ENCODE data around the gene UBE2H. TPM values are rescaled to one million over a fixed set of nuclear protein-coding genes. Genes with fewer than 3 reads are reported as not detected.
"Not testable (repeated sequence)": the region's sequence is repeated elsewhere in the genome, so short reads cannot be mapped to it uniquely, and the experiment has no call there.

The UBE2H gene
- total RNA-seq, 2 experiments from 2014 or later: 35.6 to 42.1 TPM

GRCh38 chr7:129913428-129913827 lies 39.3 kb downstream of the UBE2H start:
- ATAC-seq (ENCODE audit: low read depth) (no peak), DNase-seq (no peak)
- H3K27ac Mint-ChIP-seq: no peak overlapping the region
- H3K27me3 Mint-ChIP-seq: peaks cover 2% of the 10 kb centered on the region
- H3K4me3 Mint-ChIP-seq: no peak overlapping the region
- H3K4me1 Mint-ChIP-seq: peaks cover 13% of the 10 kb centered on the region
- H3K36me3 Mint-ChIP-seq: peaks cover 31% of the 10 kb centered on the region
- POLR2A ChIA-PET: no interaction called here
- peaks cover 2% of the 10 kb centered on the region for H3K9me3 Mint-ChIP-seq

GRCh38 chr7:129911790-129912189 lies 41.0 kb downstream of the UBE2H start:
- no peak overlapping the region for H3K27ac Mint-ChIP-seq
- peaks cover 24% of the 10 kb centered on the region for H3K4me1 Mint-ChIP-seq
- ATAC-seq (ENCODE audit: low read depth) (no peak), DNase-seq (no peak)
- H3K36me3 Mint-ChIP-seq: peaks cover 42% of the 10 kb centered on the region
- peaks cover 2% of the 10 kb centered on the region for H3K27me3 Mint-ChIP-seq
- H3K9me3 Mint-ChIP-seq: peaks cover 6% of the 10 kb centered on the region
- POLR2A ChIA-PET: no interaction called here
- no peak overlapping the region for H3K4me3 Mint-ChIP-seq

GRCh38 chr7:129909669-129910068 lies 43.1 kb downstream of the UBE2H start:
- Mint-ChIP-seq H3K36me3 (peaks cover 54% of the 10 kb centered on the region), H3K27ac (no peak overlapping the region), H3K4me3 (no peak overlapping the region), H3K27me3 (peaks cover 2% of the 10 kb centered on the region), H3K4me1 (peaks cover 24% of the 10 kb centered on the region), H3K9me3 (peaks cover 15% of the 10 kb centered on the region)
- POLR2A ChIA-PET: no interaction called here
- ATAC-seq (ENCODE audit: low read depth) (no peak), DNase-seq (no peak)

GRCh38 chr7:129908181-129908580 lies 44.6 kb downstream of the UBE2H start:
- H3K9me3 Mint-ChIP-seq: peaks cover 15% of the 10 kb centered on the region
- DNase-seq: no peak
- H3K4me1 Mint-ChIP-seq: peaks cover 19% of the 10 kb centered on the region
- POLR2A ChIA-PET: no interaction called here
- H3K4me3 Mint-ChIP-seq: no peak overlapping the region
- peaks cover 2% of the 10 kb centered on the region for H3K27me3 Mint-ChIP-seq
- ATAC-seq (ENCODE audit: low read depth): no peak
- no peak overlapping the region for H3K27ac Mint-ChIP-seq
- H3K36me3 Mint-ChIP-seq: peaks cover 58% of the 10 kb centered on the region

GRCh38 chr7:129907122-129907736 lies 45.5 kb downstream of the UBE2H start:
- no peak overlapping the region for H3K27ac Mint-ChIP-seq
- peak overlapping the region; percentile 27 for H3K4me3 Mint-ChIP-seq
- peaks cover 19% of the 10 kb centered on the region for H3K4me1 Mint-ChIP-seq
- no peak for ATAC-seq (ENCODE audit: low read depth)
- peaks cover 2% of the 10 kb centered on the region for H3K27me3 Mint-ChIP-seq
- DNase-seq: no peak
- POLR2A ChIA-PET: interaction anchor here (1.2 kb wide), 1 partner anchor 8 kb away, joined by 4 read pairs; no protein-coding TSS in a partner anchor
- H3K36me3 Mint-ChIP-seq: peaks cover 58% of the 10 kb centered on the region
- H3K9me3 Mint-ChIP-seq: peaks cover 15% of the 10 kb centered on the region

GRCh38 chr7:129906700-129907099 lies 46.1 kb downstream of the UBE2H start:
- DNase-seq (no peak), ATAC-seq (ENCODE audit: low read depth) (no peak)
- peak overlapping the region; percentile 27 for H3K4me3 Mint-ChIP-seq
- POLR2A ChIA-PET: interaction anchor here (1.2 kb wide), 1 partner anchor 8 kb away, joined by 4 read pairs; no protein-coding TSS in a partner anchor
- peaks cover 56% of the 10 kb centered on the region for H3K36me3 Mint-ChIP-seq
- H3K27ac Mint-ChIP-seq: peak overlapping the region; percentile 15
- H3K4me1 Mint-ChIP-seq: peaks cover 19% of the 10 kb centered on the region
- H3K9me3 Mint-ChIP-seq: peaks cover 15% of the 10 kb centered on the region
- H3K27me3 Mint-ChIP-seq: peaks cover 2% of the 10 kb centered on the region

- Mint-ChIP-seq H3K27ac (no peak overlapping the region), H3K4me1 (peaks cover 22% of the 10 kb centered on the region), H3K36me3 (peaks cover 42% of the 10 kb centered on the region), H3K27me3 (no peaks in the 10 kb centered on the region), H3K4me3 (no peak overlapping the region), H3K9me3 (peaks cover 13% of the 10 kb centered on the region)
- ATAC-seq (ENCODE audit: low read depth) (no peak), DNase-seq (no peak)
- POLR2A ChIA-PET: no interaction called here
Observed at GRCh38 chr7:129903935-129904334, 48.8 kb downstream of the UBE2H start.

- Mint-ChIP-seq H3K9me3 (peaks cover 12% of the 10 kb centered on the region), H3K4me1 (peaks cover 20% of the 10 kb centered on the region), H3K36me3 (peaks cover 38% of the 10 kb centered on the region)
Observed at GRCh38 chr7:129902788-129903422, 49.9 kb downstream of the UBE2H start.

GRCh38 chr7:129898502-129899160 lies 54.1 kb downstream of the UBE2H start:
- POLR2A ChIA-PET: no interaction called here

More at GRCh38 chr7:129902788-129903422, 49.9 kb downstream of the UBE2H start:
- no peak for DNase-seq
- POLR2A ChIA-PET: no interaction called here
- Mint-ChIP-seq H3K4me3 (no peak overlapping the region), H3K27ac (no peak overlapping the region), H3K27me3 (no peaks in the 10 kb centered on the region)
- ATAC-seq (ENCODE audit: low read depth): no peak

GRCh38 chr7:129898007-129898406 lies 54.8 kb downstream of the UBE2H start:
- no peak for ATAC-seq (ENCODE audit: low read depth)
- Mint-ChIP-seq H3K4me3 (no peak overlapping the region), H3K9me3 (no peaks in the 10 kb centered on the region)

More at GRCh38 chr7:129898502-129899160, 54.1 kb downstream of the UBE2H start:
- ATAC-seq (ENCODE audit: low read depth): no peak
- Mint-ChIP-seq H3K9me3 (no peaks in the 10 kb centered on the region), H3K4me1 (peaks cover 5% of the 10 kb centered on the region), H3K27ac (no peak overlapping the region), H3K27me3 (no peaks in the 10 kb centered on the region), H3K36me3 (peaks cover 11% of the 10 kb centered on the region), H3K4me3 (no peak overlapping the region)
- no peak for DNase-seq

GRCh38 chr7:129896568-129897382 lies 56.0 kb downstream of the UBE2H start:
- POLR2A ChIA-PET: interaction anchor here (0.6 kb wide), 1 partner anchor 114 kb away, joined by 8 read pairs; no protein-coding TSS in a partner anchor

More at GRCh38 chr7:129898007-129898406, 54.8 kb downstream of the UBE2H start:
- peaks cover 5% of the 10 kb centered on the region for H3K4me1 Mint-ChIP-seq
- H3K27me3 Mint-ChIP-seq: no peaks in the 10 kb centered on the region
- no peak for DNase-seq
- no peak overlapping the region for H3K27ac Mint-ChIP-seq
- POLR2A ChIA-PET: no interaction called here
- H3K36me3 Mint-ChIP-seq: peaks cover 11% of the 10 kb centered on the region

GRCh38 chr7:129894184-129894583 lies 58.6 kb downstream of the UBE2H start:
- ATAC-seq (ENCODE audit: low read depth); H3K27ac Mint-ChIP-seq; DNase-seq; H3K36me3 Mint-ChIP-seq; H3K4me3 Mint-ChIP-seq; H3K9me3 Mint-ChIP-seq; H3K4me1 Mint-ChIP-seq; H3K27me3 Mint-ChIP-seq: not testable (repeated sequence)
- POLR2A ChIA-PET: interaction anchor here (0.6 kb wide), 1 partner anchor 52 kb away, joined by 4 read pairs; no protein-coding TSS in a partner anchor

More at GRCh38 chr7:129896568-129897382, 56.0 kb downstream of the UBE2H start:
- ATAC-seq (ENCODE audit: low read depth): no peak
- peaks cover 5% of the 10 kb centered on the region for H3K4me1 Mint-ChIP-seq
- no peaks in the 10 kb centered on the region for H3K9me3 Mint-ChIP-seq
- no peak overlapping the region for H3K27ac Mint-ChIP-seq
- peaks cover 11% of the 10 kb centered on the region for H3K36me3 Mint-ChIP-seq
- no peaks in the 10 kb centered on the region for H3K27me3 Mint-ChIP-seq
- H3K4me3 Mint-ChIP-seq: no peak overlapping the region
- no peak for DNase-seq

- no peak overlapping the region for H3K4me3 Mint-ChIP-seq
- POLR2A ChIA-PET: no interaction called here
- no peaks in the 10 kb centered on the region for H3K9me3 Mint-ChIP-seq
- H3K27me3 Mint-ChIP-seq: no peaks in the 10 kb centered on the region
- H3K27ac Mint-ChIP-seq: no peak overlapping the region
- DNase-seq: no peak
- no peak for ATAC-seq (ENCODE audit: low read depth)
- H3K4me1 Mint-ChIP-seq: peaks cover 2% of the 10 kb centered on the region
- peaks cover 2% of the 10 kb centered on the region for H3K36me3 Mint-ChIP-seq
Observed at GRCh38 chr7:129890090-129890489, 62.7 kb downstream of the UBE2H start.
